Measurements from ENCODE around the gene NUTM2B. TPM values are rescaled to one million over a fixed set of nuclear protein-coding genes. Genes with fewer than 3 reads are reported as not detected.

The NUTM2B gene
- 0.27 TPM in 1 of 2 replicates, not detected in the other for total RNA-seq

GRCh38 chr10:79702927-79703326 lies at the start of gene NUTM2B:
Gene NUTM2B, plus strand, starts transcription at chr10:79703227. Its CDS starts 383 bp downstream, at chr10:79703610.

Other genes with a start within 250 kb of the NUTM2B start
- gene EIF5AL1, start 190.7 kb upstream of the NUTM2B start, total RNA-seq, result 0.60 and 0.74 TPM in 2 replicates
- gene SFTPA2, start 142.8 kb upstream of the NUTM2B start, total RNA-seq, result not detected in 2 replicates
- not detected in 2 replicates for gene SFTPA1, start 92.3 kb upstream of the NUTM2B start, total RNA-seq
- gene NUTM2E, start 123.5 kb downstream of the NUTM2B start, total RNA-seq, result 0.05 TPM in 1 of 2 replicates, not detected in the other
- gene SFTPD, start 245.9 kb downstream of the NUTM2B start, total RNA-seq, result not detected in 2 replicates

Data from mammary microvascular endothelial cell (primary cell).